ENCODE measurements around the gene TESMIN.

- TF ChIP-seq POLR2A (IDR thresholded peaks at IDR 0.05) = no peak
- no peak for TF ChIP-seq CTCF (IDR thresholded peaks at IDR 0.05 in 4 of 5, conservative IDR thresholded peaks at IDR 0.05 in 1 of 5)
Measured at GRCh38 chr11:68710409-68710808, 40.9 kb downstream of the TESMIN start.
